COR-L47 (cell line): ENCODE data around the gene TMEM86B.

Source experiments
- DNase-seq: peaks from one replicate; lab custom pipeline; 2025; lab: John Stamatoyannopoulos, UW

The TMEM86B gene

DNA sequence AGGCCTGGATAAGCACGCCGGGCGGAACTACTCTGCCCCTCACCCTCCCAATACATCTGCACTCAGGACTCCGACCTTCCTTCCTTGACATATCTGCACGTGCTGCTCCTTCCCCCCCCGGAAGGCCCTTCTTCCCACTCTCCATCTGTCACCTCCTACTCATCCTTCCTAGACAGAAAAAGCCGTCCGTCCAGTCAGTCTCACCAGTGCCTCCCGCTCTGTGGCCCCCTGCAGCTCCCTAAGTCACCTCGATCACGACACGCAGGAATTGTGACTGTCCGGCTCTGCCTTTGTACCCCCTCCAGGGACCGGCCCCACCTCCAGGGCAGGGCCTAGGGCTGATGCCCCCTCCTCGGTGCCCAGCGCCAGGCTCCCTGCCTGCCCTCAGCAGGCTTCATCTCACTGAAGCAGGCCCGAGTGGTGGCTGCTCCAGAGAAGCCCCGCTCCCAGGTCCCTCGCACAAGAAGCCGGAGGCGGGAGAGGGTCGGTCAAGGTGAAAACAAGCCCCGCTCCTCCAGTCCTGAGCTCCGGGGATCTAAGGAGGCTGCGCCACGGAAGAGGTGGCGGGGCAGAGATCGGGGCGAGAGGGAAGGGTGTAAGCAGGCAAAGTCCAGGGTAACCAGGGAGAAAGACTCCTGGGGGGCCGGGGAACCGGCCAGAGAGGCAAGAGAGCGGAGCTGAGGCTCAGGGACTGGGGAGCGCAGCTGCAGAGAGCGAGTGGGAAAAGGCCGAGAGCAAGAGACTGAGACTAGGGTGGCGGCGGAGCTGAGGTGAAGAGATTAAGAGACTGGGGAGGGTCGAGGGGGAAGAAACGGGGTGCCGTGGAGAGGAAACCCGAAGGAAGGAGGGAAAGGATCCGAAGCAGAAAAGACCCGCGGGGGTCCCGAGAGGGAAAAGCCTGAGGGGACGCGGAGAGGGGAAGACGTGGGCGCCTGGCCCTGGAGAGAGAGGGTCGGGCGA lies 29.2 kb upstream of the TMEM86B start:
- DNase-seq, result no peak

DNA sequence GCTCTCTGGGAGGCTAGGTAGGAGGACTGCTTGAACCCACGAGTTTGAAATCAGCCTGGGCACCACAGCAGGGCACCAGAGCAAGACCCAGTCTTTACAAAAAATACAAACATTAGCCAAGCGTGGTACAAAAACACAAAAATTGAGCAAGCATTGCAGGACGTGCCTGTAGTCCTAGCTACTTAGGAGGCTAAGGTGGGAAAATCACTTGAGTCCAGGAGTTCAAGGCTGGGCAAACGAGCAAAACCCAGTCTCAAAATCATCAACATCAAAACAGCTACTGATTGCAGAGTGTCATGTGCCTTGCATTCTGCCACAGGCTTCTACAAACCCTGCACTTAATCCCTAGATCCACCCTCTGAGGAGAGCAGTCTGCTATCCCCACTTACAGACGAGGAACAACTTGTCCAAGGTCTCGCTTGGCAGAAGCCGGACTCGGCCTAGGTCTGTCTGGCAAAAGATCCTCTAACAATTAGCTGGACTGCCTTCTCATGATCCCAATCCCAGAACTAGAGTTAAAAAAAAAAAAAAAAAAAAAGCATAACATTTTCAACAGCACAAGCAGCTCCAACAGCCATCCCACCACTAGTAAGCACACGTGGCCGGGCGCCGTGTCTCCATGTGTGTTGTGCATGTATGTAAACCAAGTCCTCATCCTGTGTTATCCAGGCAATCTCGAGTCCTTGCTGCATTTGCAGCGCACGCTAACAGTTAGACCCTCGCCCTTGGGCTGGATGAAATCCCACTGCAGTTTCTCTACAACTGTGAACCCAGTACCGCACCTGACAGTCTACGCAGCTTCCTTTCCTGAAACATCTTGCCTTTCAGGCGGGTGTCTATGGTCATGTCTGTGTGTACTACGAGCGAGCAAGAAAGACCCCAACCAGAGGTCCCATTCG lies 28.2 kb upstream of the TMEM86B start:
- no peak for DNase-seq

DNA sequence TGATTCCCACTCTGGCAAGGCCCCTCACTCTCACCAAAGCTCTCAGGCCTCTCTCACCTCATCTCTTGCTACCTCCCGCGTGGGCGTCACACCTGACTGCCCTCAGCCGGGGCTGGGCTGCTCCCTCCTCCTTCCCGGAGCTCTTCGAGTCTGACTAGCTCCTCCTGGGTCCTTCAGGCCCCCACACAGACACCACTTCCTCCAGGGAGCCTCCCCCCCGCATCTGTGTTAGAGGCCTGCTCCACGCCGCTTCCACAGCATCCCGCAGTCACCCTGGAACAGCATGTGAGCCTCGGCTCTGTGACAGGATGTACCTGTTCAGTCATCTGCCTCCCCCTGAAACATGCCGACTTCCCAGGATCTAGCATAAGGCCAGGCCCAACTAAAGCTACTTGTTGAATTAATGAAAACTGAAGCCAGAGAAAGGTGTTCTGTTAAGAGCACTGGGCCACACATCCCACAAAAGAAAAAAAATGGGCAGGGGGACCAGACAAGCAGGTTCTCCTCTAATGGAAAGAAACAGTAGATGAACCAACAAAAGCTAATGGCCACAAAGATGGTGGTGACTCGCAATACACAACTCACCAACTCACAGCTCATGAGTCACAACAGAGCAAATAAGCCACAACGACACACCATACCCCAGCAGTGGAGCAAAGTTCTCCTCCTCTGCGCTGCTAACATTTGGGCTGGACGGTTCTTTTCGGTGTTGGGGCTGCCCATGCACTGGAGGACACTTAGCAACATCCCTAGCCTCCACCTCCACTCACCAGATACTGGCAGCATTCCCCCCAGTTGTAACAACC lies 27.3 kb upstream of the TMEM86B start:
- no peak for DNase-seq

DNA sequence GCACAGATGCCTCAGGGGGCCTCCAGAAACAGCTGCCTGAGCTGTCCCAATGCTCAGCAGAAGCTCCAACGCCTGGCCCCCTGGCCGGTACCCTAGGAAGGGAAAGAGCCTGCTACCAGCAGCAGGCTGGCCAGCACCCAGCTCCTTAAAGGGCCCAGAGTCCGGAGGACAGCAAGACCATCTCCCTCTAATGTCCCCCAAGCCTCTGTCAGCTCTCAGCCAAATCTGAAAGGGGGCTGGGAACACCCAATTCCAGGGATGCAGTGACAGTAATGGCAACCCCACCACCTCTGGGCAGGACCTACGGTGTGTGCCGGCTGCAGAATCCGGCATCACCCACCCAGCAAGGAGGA lies 26.0 kb upstream of the TMEM86B start:
- no peak for DNase-seq

DNA sequence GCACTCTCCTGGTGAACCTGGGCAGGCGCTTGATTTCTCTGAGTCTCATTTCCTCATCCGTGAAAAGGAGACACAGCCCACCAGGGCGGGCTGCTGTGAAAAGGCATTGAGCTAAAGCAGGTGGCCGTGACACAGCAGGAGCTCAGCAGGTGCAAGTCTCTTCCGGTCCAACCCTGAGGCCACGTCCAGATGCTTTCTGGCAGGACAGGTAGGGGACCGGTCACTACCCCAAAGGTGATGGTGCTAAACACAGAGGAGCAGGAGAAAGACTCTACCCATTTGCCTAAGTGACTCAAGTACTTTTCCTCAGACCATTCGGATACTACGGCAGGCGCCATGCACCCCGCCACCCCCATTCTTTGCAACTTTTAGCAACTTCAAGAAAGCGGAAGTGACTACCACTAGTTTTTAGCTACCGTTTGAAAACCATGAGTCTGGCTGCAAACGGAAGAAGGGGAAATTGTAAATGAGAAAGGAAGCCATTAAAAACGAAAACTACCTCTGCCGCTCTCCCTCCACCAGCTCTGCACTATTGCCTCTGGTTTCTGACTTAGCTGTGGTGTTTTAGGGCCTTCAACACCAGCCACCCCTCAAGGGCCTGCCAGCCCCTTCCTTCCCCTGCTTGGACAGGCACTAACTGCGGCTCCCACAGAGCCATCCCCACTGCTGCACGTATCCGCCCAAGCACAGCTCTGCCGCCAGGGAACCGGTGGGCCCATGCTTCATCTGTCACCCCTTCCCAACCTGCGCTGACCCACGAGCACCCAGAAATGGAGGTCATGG lies 25.5 kb upstream of the TMEM86B start:
- DNase-seq, result peak; percentile 57

DNA sequence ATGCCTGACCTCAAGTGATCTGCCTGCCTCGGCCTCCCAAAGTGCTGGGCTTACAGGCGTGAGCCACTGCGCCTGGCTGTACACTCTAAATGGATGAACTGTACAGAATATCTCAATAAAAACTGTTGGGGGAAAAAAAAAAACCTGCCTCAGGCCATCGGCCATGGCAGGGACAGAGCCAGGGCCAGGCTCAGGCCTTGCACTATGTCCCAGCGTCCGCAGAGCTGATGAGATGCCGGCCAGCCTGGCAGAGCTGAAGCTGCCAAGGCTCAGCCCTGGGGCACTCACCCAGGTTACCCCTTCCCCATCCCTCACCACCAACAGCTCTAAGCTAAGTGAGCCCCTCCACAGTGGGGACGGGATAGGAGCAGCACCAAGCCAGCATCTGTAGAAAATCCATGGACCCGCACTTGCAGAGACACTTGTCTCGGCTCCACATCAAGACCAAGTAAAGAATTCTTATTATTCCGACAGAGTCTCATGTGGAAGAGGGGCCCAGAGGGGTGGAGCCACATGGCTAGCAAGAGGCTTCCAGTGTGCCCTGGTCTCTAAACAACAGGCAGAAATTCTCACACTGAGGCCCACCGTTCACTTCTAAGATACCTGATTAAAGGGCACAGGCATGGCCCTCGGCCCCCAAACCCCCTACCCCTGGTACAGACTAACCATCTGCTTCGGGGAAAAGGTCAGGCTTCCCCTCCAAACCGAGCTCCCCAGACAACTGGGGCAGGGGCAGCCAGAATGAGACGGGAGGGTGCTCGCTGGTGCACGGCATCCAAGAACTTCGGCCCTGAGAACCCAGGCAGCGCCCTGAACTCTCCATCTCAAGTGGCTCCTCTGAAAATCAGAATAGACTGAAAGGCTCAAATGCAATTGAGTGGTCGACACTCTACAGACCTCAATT lies 24.4 kb upstream of the TMEM86B start:
- DNase-seq, result no peak

DNA sequence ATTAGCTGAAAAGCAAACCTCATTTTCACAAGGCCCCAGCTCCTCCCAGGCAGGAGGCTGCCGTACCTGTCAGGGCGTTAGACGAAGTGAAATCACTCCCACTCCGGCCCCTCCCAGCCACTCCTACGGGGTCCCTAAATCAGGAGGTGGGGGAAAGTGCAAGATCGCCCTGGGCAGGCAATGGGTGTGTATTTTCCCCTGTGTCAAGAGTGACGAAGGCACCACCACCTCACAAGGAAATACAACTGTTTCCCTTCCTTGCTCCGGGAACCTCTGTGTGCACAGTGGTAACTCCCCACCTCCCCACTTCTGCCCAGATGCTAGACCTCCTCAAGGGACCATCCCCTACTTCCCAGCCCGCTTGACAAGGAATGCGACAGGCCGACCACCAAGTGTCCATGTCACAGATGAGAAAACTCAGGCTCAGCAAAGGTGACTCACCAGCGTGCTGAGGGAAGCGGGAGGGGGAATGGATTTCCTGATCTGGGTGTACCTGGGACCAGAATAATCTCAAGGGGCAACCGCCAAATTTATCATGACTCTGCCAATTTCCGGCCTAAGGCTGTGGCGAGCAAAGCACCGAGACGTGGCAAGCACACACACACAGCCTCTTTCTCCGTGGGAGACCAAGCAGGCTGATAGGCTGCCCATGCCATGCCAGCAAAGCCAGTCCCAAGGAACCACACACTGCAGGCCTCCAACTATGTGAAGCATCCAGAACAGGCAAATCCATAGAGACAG lies 22.9 kb upstream of the TMEM86B start:
- no peak for DNase-seq

DNA sequence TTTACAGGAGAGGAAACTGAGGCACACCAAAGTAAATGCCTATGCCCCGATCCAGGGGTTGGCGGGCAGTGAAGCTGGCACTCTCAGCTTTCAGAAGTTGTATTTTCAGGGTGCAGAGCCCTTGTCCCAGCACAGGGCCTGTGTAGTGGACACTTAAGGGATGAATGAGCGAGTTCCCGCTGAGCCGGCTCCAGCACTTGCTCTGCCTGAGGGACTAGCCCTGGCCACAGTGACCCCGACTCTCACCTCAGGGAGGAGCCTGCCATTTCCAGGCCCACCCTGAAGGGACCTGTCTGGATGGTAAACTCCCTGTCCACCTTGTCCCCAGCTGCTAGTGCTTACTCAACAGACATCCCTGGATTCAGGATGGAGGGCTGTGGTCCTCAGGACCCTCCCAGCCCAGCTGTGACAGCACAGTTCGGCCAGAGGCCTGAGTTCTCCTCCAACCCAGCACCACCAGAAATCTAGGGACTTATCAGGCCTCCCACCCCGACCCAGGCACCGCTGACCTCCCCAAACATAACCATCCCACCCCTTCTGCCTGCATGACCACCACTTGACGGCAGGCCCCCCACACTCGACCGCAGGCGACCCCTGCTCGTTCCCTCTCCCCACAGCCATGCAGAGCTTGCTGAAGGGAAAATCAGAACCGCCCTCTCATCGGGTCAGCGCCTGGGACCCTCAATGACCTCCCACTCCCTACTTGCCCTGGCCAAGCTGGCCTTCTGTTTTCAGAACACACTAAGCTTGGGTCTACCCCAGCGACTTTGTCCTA lies 21.9 kb upstream of the TMEM86B start:
- no peak for DNase-seq

DNA sequence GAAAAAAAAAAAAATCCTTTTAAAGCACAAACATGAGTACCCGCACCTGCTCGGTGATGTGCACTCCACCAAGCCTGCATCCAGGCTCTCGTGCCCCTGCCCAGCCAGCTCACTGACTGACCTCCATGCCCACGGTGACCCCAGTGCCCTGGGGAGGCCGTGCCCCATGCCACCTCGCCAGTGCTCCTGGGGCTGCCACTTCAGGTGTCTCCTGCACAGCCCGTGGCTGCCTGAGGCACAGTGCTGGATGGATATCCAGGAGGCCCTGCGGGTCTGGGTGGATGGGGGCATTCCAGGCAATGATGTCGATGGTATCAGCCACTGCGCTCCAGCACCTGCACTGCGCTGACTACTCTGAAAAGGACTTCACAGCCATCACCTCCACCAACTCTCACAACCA lies 21.3 kb upstream of the TMEM86B start:
- no peak for DNase-seq

DNA sequence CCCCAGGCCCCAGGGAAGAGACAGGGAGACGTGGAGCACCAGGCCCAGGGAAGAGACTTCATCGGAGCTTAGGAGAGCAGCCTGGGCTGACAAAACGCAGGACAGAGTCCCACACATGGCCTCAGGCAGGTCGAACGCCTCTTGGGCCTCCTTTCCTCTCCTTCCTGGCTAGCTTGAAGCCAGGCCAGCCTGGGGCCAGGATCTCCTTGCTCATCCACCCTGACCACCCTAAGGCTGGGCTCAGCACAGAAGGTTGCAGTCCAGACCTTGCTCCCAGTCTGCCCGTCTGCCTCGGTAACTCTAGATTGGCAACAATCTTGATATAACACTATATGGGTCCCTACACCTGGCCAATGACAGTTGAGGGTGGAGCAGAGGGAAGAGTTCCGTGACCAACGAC lies 20.1 kb upstream of the TMEM86B start:
- DNase-seq, result no peak

DNA sequence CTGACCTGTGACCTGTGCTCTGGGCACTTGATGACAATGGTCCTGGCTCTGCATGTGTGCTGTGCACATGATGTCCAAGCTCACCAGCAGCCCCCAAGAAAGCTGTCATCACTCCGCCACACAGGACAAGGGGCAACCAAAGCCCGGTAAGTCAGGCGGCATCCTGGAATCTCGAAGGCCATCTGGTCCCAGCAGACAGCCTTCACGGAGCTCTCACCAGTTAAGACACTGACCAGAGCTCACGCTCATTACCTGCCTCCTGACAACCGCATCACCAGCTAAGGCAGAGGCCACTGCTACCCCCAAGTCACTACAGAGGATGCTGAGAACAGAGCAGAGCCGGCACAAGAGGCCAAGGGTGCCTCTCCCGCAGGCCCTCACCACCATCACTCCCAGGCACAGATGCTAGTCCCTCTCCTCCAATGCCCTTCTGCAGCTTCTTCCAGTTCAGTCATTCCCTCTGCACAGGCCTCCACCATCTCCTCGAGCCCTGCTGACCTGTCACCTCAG lies 19.7 kb upstream of the TMEM86B start:
- DNase-seq, result no peak

DNA sequence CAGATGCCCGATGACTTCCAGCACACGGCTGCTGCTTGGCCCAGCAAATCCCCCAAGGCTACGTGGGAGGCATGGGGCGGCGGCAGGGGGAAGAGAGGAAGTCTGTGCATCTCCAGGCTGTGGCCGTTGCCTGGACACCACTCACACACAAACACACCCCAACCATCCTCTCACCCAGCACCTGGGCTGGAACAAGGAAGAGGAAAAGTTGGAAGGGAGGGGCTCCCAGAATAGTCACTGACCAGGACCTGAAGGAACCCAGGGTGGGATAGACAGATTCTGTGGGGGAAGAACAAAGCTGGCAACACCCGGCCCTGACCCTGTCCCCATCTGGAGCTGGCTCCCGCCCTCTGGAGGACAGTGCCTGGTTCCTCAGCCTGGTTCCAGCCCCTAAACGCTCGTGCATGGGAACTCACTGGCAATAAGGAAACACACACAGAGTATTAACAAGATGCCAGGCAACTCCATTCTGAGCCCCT lies 19.1 kb upstream of the TMEM86B start:
- DNase-seq, result no peak

DNA sequence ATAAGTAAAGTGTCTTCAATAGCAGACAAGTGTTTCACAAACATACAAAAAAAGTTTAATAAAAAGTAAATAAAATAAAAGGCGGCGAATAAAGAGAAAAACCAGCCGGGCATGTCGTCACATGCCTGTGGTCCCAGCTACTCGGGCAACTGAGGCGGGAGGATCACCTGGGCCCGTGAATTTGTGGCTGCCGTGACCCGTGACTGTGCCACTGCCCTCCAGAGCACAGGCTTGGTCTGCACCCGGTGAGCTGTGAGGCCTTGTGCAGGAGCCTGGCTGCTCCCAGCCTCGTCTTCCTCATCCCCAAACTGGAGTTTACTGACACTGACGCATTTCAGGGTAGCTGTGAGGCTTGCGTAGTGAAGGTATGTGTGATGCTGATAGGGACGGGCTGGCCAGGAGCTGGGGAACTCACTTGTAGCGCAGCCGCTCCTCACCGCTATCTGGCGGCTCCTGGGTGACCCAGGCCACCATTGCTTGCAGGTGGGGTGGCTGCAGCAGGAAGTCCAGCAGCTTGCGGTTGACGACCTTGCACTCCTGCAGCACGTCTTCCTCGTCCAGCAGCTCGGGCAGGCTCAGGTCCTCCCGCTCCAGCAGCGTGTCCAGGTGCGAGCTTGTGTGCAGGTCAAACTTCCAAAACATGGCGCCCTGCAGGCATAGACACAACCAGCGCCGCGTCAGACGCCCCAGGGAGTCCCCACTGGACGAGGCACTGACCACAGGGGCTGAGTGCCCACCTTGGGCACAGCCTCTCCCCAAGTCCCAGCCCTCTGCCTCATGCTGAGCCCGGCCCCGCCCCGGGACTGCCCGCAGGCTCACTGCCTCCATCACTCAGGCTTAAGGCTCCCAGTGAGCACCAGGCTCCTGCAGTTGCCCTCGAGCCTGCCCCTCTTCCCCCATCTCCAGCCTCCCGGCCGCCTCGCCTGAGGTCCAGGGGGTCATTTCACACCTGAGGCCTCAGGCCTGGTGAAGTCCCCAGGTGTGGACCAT lies 18.2 kb upstream of the TMEM86B start:
- DNase-seq, result no peak

DNA sequence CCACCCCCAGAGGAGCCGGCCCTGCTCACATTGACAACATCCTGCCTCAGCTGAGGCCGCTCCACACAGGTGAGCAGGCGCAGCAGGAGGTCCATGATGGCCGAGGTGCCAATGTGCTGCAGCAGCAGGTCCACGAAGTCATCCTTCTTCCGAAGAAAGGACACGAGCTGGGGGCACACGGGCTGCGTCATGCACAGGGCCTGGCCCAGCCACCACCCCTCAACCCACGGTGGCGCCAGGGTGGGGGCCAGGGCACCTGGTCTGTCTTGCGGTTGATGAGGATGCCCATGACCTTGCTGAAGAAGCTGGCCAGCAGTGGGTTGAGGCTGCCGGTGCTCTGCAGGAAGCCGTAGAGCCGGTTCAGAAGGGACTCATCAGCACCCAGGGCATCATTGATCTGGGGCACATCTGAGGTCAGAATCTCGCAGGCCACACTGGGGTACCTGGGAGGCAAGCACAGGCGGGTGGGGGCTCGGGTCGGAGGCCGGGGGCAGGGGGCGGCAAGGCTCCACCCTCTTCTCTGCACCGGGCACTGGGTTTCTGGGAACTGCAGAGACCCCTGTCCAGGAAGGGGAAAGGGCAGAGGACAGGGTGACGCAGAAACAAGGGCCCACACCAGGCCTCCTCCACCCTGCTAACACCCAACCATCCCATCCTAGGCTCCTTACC lies 16.8 kb upstream of the TMEM86B start:
- DNase-seq, result no peak

DNA sequence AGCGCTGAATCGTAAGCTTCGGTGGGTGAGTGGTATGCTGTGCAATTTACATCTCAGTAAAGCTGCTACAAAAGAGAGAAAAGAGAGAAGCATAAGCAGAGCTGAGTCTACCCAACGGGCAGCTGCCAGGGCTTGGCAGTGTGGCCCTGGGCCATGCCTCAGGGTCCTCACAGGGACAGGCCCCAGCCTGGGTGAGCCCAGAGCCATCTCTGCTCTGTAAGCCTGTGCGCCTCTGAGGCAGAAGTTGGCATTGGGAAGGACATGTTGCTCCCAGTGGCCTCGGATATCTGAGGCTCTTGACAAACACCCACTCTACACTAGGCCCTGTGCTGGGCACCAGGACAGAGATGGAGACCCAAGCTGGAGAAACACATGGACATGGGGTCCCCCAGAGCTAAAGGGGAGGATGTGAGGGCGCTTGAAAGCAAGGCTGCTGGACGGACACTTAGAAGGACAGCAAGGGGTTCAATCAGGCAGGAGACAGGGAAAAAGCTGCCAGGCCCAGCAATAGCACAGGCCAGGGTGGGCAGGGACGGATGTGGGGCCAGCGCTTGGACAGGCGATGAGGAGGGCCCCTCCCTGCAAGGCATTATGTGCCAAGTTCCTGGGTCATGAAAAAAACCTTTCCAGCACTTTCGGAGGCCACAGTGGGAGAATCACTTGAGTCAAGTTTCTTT lies 15.6 kb upstream of the TMEM86B start:
- no peak for DNase-seq

DNA sequence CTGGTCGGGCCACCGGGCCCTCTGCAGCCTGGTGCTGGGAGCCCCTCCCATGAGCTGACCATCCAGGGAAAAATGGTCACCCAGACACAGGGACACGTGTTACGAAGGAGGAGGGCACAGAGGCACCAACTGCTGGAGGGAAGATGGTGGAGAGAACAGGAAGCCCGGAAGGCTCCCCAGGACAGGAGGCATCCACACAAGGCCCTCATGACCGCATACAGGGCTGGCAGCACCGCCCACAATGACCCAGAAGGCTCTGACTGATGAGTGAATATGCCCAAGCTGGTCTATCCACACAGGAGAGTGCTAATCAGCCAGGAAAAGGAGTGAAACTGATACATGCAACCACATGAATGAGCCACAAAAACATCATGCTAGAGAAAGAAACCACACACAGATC lies 14.0 kb upstream of the TMEM86B start:
- no peak for DNase-seq
